ENCODE data around the gene CAMK2A. TPM values are rescaled to one million over a fixed set of nuclear protein-coding genes. Genes with fewer than 3 reads are reported as not detected.

Gene CAMK2A
- total and polyA plus RNA-seq, 2 of the 4 experiments (the other 2 are of a cell fraction) = 0.18 to 0.19 TPM

DNA sequence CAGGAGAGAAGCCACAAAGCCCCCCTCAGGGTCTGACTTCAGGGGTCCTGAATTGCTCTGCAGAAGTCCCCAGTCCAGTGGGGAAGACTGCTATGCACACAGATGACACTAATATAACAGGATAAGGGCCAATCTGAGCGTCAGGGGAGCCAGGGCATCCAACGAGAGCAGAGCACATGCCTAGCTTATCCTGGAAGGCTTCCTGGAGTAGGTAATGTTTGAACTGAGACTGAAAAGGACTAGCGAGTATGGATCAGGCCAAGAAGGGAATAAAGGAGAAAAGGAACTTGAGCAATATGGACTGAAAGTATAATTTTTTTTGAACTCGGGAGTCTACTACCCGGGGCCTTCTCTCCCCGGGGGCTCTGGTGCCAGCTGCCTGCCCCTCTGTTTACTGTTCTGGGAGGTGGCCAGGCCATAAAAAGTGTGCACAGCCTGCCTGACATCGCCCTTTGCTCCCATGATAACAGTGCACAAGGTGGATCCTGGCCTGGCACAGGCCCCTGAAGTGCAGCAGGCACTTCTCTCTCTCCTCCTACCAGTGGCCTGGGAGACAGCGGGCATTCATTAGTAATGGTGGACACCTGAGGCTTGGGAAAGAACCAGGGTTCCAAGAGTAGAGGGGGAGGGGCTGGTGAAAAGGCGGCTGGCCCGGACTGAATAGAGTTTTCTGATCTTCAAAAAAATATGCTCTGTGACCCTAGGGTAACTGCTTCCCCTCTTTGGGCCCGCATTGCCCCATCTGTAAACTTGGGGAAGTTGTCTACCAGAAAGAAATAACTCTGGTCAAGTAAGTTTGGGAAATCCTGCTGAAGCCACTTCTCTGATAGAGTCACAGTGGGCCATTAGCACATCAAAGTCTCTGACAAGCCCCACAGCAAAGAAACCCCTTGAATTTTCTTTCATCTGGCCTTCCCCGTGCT is 104.3 kb downstream of the CAMK2A start:
- H3K18ac ChIP-seq (ENCODE audit: low read depth, low read length) = no peak overlapping the region
- CTCF ChIA-PET = no interaction called here
- no peak overlapping the region for H2AK5ac ChIP-seq (ENCODE audit: low read depth, low read length)
- dilution Hi-C loops (cut with HindIII; ENCODE audit: low sequenced_read_pairs, unreplicated experiment) = no loop called here
- POLR2A ChIA-PET (ENCODE audit: unreplicated experiment) = no interaction called here
- no peak overlapping the region for H2AFZ ChIP-seq (replicated peaks; ENCODE audit: low read length, poor library complexity)
- BruUV-seq (replicated peaks) = no TSS peak
- ATAC-seq (ENCODE audit: low read depth) (no peak), DNase-seq (no peak)
- no peaks in the 10 kb centered on the region for H3K79me1 ChIP-seq (ENCODE audit: low read depth in 1 of 2, low read length in 2 of 2)
- no peak overlapping the region for H2AK9ac ChIP-seq (replicated peaks; ENCODE audit: low read depth, low read length, poor library complexity)
- no peak overlapping the region for H4K91ac ChIP-seq (ENCODE audit: insufficient read depth, low read depth, low read length)
- no peak overlapping the region for H2BK120ac ChIP-seq (ENCODE audit: low read depth, low read length)
- H3K4ac ChIP-seq (ENCODE audit: low read depth, low read length) = no peak overlapping the region
- intact Hi-C loops (cut with micrococcal nuclease) = no loop called here
- H2BK5ac ChIP-seq (ENCODE audit: low read depth, low read length, poor library complexity, severe bottlenecking) = no peak overlapping the region
- no peak overlapping the region for H3K56ac ChIP-seq (ENCODE audit: extremely low read depth, insufficient read depth, low read length)
- TF ChIP-seq SMC3 (IDR thresholded peaks at IDR 0.05; ENCODE audit: low read depth, low read length) (no peak), NFE2L2 (IDR thresholded peaks at IDR 0.05; ENCODE audit: low read depth, low read length) (no peak), RFX5 (IDR thresholded peaks at IDR 0.05; ENCODE audit: low read depth, low read length) (no peak), BHLHE40 (IDR thresholded peaks at IDR 0.05; ENCODE audit: low read depth, low read length) (no peak), MAFK (IDR thresholded peaks at IDR 0.05; ENCODE audit: low read depth, low read length) (no peak), MXI1 (IDR thresholded peaks at IDR 0.05; ENCODE audit: borderline replicate concordance, low read depth, low read length) (no peak)
- TF ChIP-seq, protein P1, sequence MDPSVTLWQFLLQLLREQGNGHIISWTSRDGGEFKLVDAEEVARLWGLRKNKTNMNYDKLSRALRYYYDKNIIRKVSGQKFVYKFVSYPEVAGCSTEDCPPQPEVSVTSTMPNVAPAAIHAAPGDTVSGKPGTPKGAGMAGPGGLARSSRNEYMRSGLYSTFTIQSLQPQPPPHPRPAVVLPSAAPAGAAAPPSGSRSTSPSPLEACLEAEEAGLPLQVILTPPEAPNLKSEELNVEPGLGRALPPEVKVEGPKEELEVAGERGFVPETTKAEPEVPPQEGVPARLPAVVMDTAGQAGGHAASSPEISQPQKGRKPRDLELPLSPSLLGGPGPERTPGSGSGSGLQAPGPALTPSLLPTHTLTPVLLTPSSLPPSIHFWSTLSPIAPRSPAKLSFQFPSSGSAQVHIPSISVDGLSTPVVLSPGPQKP (IDR thresholded peaks at IDR 0.05; ENCODE audit: borderline replicate concordance, low read depth, low read length) = no peak
- H3K4me1 ChIP-seq (ENCODE audit: control insufficient read depth, insufficient read depth, low read length) = peaks cover 2% of the 10 kb centered on the region; the same call in 1 of the 2 replicates
- no peak overlapping the region for H3K9ac ChIP-seq (ENCODE audit: low read depth, low read length)
- no peaks in the 10 kb centered on the region; the same call in 1 of the 2 replicates for H4K20me1 ChIP-seq (ENCODE audit: insufficient read depth, low read length)
- peaks cover 4% of the 10 kb centered on the region; the same call in 1 of the 2 replicates for H3K9me1 ChIP-seq (ENCODE audit: insufficient read depth, low read length)
- H2BK15ac ChIP-seq (ENCODE audit: low read depth, low read length) = no peak overlapping the region
- H3K9me3 ChIP-seq (ENCODE audit: control insufficient read depth, insufficient read depth, low read length) = no peaks in the 10 kb centered on the region
- no peak overlapping the region for H4K5ac ChIP-seq (ENCODE audit: low read depth, low read length)
- H3K27ac ChIP-seq (ENCODE audit: insufficient read depth, low read length) = no peak overlapping the region
- H3K14ac ChIP-seq (replicated peaks; ENCODE audit: low read depth, low read length) = no peak overlapping the region
- no peaks in the 10 kb centered on the region for H3K36me3 ChIP-seq (ENCODE audit: control insufficient read depth, insufficient read depth, low read length)
- peaks cover 79% of the 10 kb centered on the region for H3K27me3 ChIP-seq (ENCODE audit: control insufficient read depth, insufficient read depth, low read length)
- no peak overlapping the region for H3K4me2 ChIP-seq (ENCODE audit: low read depth, low read length)
- in situ Hi-C loops (cut with MboI; ENCODE audit: low sequenced_read_pairs) = no loop called here
- H4K8ac ChIP-seq (ENCODE audit: low read depth in 2 of 2, low read length in 2 of 2) = no peak overlapping the region
- no peak overlapping the region for H3K23ac ChIP-seq (ENCODE audit: low read depth, low read length)
- WGBS, 2 experiments (ENCODE audit: extremely low coverage in 2 of 2, insufficient read length in 1 of 2) = 92% methylated on average over 2 of the region's 12 CpGs; no CpG with 5 or more reads in 1 of the 2 experiments
- H3K4me3 ChIP-seq (ENCODE audit: insufficient read depth, low read depth, low read length) = no peak overlapping the region
- no peak overlapping the region for H2BK20ac ChIP-seq (ENCODE audit: low read depth, low read length)

Data from IMR-90 (cell line).